RWPE2 (cell line): ENCODE data around the gene EEF1A1.

Experiments used
- ATAC-seq: fragments of 200-7000 bp; cut with Tn5 transposase; 3 replicates; pipeline ENCODE4 v1.9.1; 2021; ENCODE audit warnings: low read depth
- DNase-seq: peaks from one replicate; pipeline ENCODE4 v3.0.0-alpha.2; 2020; ENCODE audit warnings: low spot score
- H3K27ac ChIP-seq: fragments of 450-650 bp; 2 replicates; pipeline ENCODE4 v1.5.1; 2017; ENCODE audit warnings: mild to moderate bottlenecking; ENCODE audit not compliant: poor library complexity, severe bottlenecking
- H3K27me3 ChIP-seq: fragments of 250-450 bp; sonication (Bioruptor Pico); 2 replicates; pipeline ENCODE4 v1.5.1; 2021; ENCODE audit warnings: mild to moderate bottlenecking, moderate library complexity; ENCODE audit not compliant: insufficient read depth, poor library complexity, severe bottlenecking
- H3K36me3 ChIP-seq: fragments of 250-450 bp; sonication (Bioruptor Pico); 2 replicates; pipeline ENCODE4 v1.5.1; 2020; ENCODE audit warnings: low read depth, mild to moderate bottlenecking, moderate library complexity
- H3K4me1 ChIP-seq: fragments of 250-450 bp; sonication (Bioruptor Pico); 2 replicates; pipeline ENCODE4 v1.5.1; 2021; ENCODE audit warnings: mild to moderate bottlenecking, moderate library complexity; ENCODE audit not compliant: insufficient read depth, poor library complexity, severe bottlenecking
- H3K4me3 ChIP-seq: fragments of 250-450 bp; sonication (Bioruptor Pico); 2 replicates; pipeline ENCODE4 v1.5.1; 2021; ENCODE audit warnings: mild to moderate bottlenecking, moderate library complexity; ENCODE audit not compliant: severe bottlenecking
- H3K9me3 ChIP-seq: fragments of 250-450 bp; sonication (Bioruptor Pico); 2 replicates; pipeline ENCODE4 v1.5.1; 2021; ENCODE audit warnings: mild to moderate bottlenecking, moderate library complexity; ENCODE audit not compliant: severe bottlenecking
- TF ChIP-seq, protein P1 (sequence below): fragments of 450-650 bp; IDR thresholded peaks from one replicate; pipeline ENCODE4 v1.5.1; 2017; ENCODE audit warnings: mild to moderate bottlenecking, moderate library complexity; ENCODE audit not compliant: poor library complexity, severe bottlenecking

The EEF1A1 gene

GRCh38 chr6:73515204-73515655, 5.6 kb downstream of the EEF1A1 start:
- DNase-seq (no peak), ATAC-seq (peak; percentile 0; the same call in 1 of the 3 replicates)
- no peak overlapping the region for H3K4me3 ChIP-seq
- H3K4me1 ChIP-seq = no peaks in the 10 kb centered on the region
- H3K36me3 ChIP-seq = peaks cover 55% of the 10 kb centered on the region
- TF ChIP-seq, protein P1, sequence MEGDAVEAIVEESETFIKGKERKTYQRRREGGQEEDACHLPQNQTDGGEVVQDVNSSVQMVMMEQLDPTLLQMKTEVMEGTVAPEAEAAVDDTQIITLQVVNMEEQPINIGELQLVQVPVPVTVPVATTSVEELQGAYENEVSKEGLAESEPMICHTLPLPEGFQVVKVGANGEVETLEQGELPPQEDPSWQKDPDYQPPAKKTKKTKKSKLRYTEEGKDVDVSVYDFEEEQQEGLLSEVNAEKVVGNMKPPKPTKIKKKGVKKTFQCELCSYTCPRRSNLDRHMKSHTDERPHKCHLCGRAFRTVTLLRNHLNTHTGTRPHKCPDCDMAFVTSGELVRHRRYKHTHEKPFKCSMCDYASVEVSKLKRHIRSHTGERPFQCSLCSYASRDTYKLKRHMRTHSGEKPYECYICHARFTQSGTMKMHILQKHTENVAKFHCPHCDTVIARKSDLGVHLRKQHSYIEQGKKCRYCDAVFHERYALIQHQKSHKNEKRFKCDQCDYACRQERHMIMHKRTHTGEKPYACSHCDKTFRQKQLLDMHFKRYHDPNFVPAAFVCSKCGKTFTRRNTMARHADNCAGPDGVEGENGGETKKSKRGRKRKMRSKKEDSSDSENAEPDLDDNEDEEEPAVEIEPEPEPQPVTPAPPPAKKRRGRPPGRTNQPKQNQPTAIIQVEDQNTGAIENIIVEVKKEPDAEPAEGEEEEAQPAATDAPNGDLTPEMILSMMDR = no peak
- H3K27me3 ChIP-seq = no peaks in the 10 kb centered on the region
- peak overlapping the region; percentile 97 for H3K27ac ChIP-seq
- no peaks in the 10 kb centered on the region for H3K9me3 ChIP-seq

GRCh38 chr6:73514746-73515110, 6.1 kb downstream of the EEF1A1 start:
- TF ChIP-seq, protein P1 = no peak
- Histone ChIP-seq H3K27me3 (no peaks in the 10 kb centered on the region), H3K36me3 (peaks cover 50% of the 10 kb centered on the region), H3K9me3 (no peaks in the 10 kb centered on the region), H3K4me3 (no peak overlapping the region), H3K27ac (peak overlapping the region; percentile 97), H3K4me1 (no peaks in the 10 kb centered on the region)
- peak; percentile 1 for ATAC-seq
- no peak for DNase-seq

DNA sequence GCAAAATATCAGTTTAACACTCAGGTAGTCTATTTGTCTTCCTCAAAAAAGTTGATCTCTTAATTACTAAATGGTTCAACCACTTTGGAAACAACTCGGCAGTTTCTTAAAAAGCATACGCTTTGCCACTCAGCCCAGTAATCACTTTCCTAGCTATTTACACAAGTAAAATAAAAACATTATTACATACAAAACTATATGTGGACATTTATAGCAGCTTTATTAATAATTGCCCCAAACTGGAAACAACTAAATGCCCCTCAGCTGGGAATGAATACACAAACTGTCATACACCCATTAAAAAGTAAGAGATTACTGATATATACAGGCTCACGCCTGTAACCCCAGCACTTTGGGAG, 7.4 kb downstream of the EEF1A1 start:
- Histone ChIP-seq H3K9me3 (no peaks in the 10 kb centered on the region), H3K27me3 (no peaks in the 10 kb centered on the region), H3K27ac (no peak overlapping the region), H3K36me3 (peaks cover 38% of the 10 kb centered on the region), H3K4me1 (no peaks in the 10 kb centered on the region), H3K4me3 (no peak overlapping the region)
- ATAC-seq (peak; percentile 0), DNase-seq (no peak)
- TF ChIP-seq, protein P1 = no peak

DNA sequence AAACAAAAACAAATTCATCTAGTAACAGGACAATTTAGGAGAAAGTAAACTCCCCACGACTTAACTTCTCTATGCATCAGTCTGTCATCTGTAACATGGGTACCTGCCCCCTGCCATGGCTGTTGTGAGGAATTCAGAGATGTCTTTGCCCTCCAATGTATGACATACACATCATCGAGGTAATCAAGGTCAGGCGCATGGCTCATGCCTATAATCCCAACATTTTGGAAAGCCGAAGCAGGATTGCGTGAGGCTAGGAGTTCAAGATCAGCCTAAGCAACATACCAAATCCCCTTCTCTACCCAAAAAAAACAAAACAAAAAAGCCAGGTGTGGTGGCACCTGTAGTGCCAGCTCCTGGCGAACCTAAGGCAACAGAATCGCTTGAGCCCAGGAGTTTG, 9.0 kb downstream of the EEF1A1 start:
- H3K4me1 ChIP-seq = no peaks in the 10 kb centered on the region
- DNase-seq = no peak
- H3K9me3 ChIP-seq = no peaks in the 10 kb centered on the region
- H3K27me3 ChIP-seq = no peaks in the 10 kb centered on the region
- ATAC-seq = no peak
- H3K27ac ChIP-seq = no peak overlapping the region
- TF ChIP-seq, protein P1 = no peak
- H3K36me3 ChIP-seq = peaks cover 21% of the 10 kb centered on the region
- no peak overlapping the region for H3K4me3 ChIP-seq

DNA sequence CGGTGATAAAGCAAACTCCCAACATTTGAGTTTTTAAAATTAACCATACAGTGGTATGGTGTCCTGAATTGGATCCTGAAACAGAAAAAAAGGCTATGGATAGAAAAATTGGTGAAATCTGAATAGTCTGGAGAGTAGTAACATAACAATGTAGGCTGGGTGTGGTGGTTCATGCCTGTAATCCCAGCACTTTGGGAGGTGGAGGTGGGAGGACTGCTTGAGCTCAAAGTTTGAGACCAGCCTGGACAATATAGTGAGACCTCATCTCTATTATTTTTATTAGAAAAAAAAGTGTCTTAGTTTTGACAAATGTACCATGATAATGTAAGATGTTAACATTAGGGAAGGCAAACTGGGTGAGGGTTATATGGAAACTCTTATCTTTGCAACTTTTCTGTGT, 11.0 kb downstream of the EEF1A1 start:
- TF ChIP-seq, protein P1 = no peak
- no peaks in the 10 kb centered on the region for H3K9me3 ChIP-seq
- H3K4me1 ChIP-seq = no peaks in the 10 kb centered on the region
- no peak overlapping the region for H3K4me3 ChIP-seq
- no peaks in the 10 kb centered on the region for H3K27me3 ChIP-seq
- DNase-seq (no peak), ATAC-seq (no peak)
- H3K27ac ChIP-seq = no peak overlapping the region
- H3K36me3 ChIP-seq = peaks cover 4% of the 10 kb centered on the region
